Natural killer cell (primary cell): ENCODE measurements around the gene CFAP157. TPM values are rescaled to one million over a fixed set of nuclear protein-coding genes. Genes with fewer than 3 reads are reported as not detected.

ENCODE experiments used
- ATAC-seq, 3 donors: fragments of 150-1000 bp in 2 of 3; fragments of 200-7000 bp in 1 of 3; cut with Tn5 transposase; 1 replicate in 1 of 3; 2 replicates in 2 of 3; pipeline ENCODE4 v1.10.0; 2021; ENCODE audit warnings: mild to moderate bottlenecking in 2 of 3, moderate library complexity in 2 of 3
- DNase-seq, 2 donors: peaks; one replicate each; pipeline versions ENCODE4 v3.0.0 to v3.0.0-alpha.2; 2013 to 2021; ENCODE audit warnings: mixed read lengths in 1 of 2
- H3K27ac ChIP-seq: one replicate; pipeline ENCODE4 v1.5.1; 2013; ENCODE audit warnings: mild to moderate bottlenecking, low read length
- H3K27me3 ChIP-seq: one replicate; pipeline ENCODE4 v1.6.1; 2013; ENCODE audit warnings: low read length; ENCODE audit not compliant: control insufficient read depth, insufficient read depth
- H3K36me3 ChIP-seq: one replicate; pipeline ENCODE4 v1.6.1; 2013; ENCODE audit warnings: low read length; ENCODE audit not compliant: control insufficient read depth, insufficient read depth
- H3K4me1 ChIP-seq: one replicate; pipeline ENCODE4 v1.6.1; 2013; ENCODE audit warnings: low read length; ENCODE audit not compliant: control insufficient read depth, insufficient read depth
- H3K4me3 ChIP-seq: one replicate; pipeline ENCODE4 v1.5.1; 2013; ENCODE audit warnings: low read length
- H3K9me3 ChIP-seq: one replicate; pipeline ENCODE4 v1.6.1; 2013; ENCODE audit warnings: low read length; ENCODE audit not compliant: control insufficient read depth, insufficient read depth
- H3K27ac Mint-ChIP-seq, 2 donors: one replicate each; pipeline ENCODE4 v1.8.0; 2022; ENCODE audit warnings: mild to moderate bottlenecking in 2 of 2, mixed read lengths in 2 of 2, moderate library complexity in 1 of 2
- H3K27me3 Mint-ChIP-seq, 2 donors: one replicate each; pipeline ENCODE4 v1.8.0; 2022; ENCODE audit warnings: low read depth in 2 of 2, mixed read lengths in 2 of 2
- H3K36me3 Mint-ChIP-seq: one replicate; pipeline ENCODE4 v1.8.0; 2022; ENCODE audit warnings: mixed read lengths
- H3K4me1 Mint-ChIP-seq, 2 donors: one replicate each; pipeline ENCODE4 v1.8.0; 2022; ENCODE audit warnings: mixed read lengths in 2 of 2
- H3K4me3 Mint-ChIP-seq: one replicate; pipeline ENCODE4 v1.8.0; 2022; ENCODE audit warnings: mild to moderate bottlenecking, moderate library complexity, mixed read lengths
- H3K9me3 Mint-ChIP-seq, 2 donors: one replicate each; pipeline ENCODE4 v1.8.0; 2022; ENCODE audit warnings: mixed read lengths in 2 of 2
- CTCF ChIP-seq: fragments of 200-600 bp; IDR thresholded peaks from one replicate; pipeline ENCODE4 v1.8.0; 2022; ENCODE audit warnings: antibody characterized with exemption
- WGBS: methylation state at CpG from one replicate; pipeline ENCODE4 v1.1.7; 2013; ENCODE audit warnings: missing lambda C conversion rate; ENCODE audit not compliant: insufficient coverage; 5-methylcytosine and 5-hydroxymethylcytosine counted together
- intact Hi-C: fragments of 100-400 bp; cut with micrococcal nuclease; formaldehyde crosslinking; loops from one replicate; pipeline ENCODE4 v1.14.2; 2022
- total RNA-seq, 4 donors: library from RNA; stranded (reverse); fragments of 120-200 nt in 1 of 4; gene quantifications; one replicate each; pipeline versions ENCODE4 v1.2.3 to v1.2.4, GENCODE V29; 2013 to 2022

The CFAP157 gene
- total RNA-seq: not detected
- 0.05 TPM for total RNA-seq (2013)

GRCh38 chr9:127706836-127707241 lies at the start of gene CFAP157:
Gene CFAP157 (plus strand): TSS chr9:127706988. CDS start chr9:127707032, 44 bp downstream.
- no peaks in the 10 kb centered on the region for H3K36me3 Mint-ChIP-seq
- H3K9me3 ChIP-seq: no peaks in the 10 kb centered on the region
- H3K4me1 ChIP-seq: peaks cover 24% of the 10 kb centered on the region
- no peak within 1 kb of the TSS for H3K4me3 ChIP-seq
- no peaks in the 10 kb centered on the region for H3K36me3 ChIP-seq
- DNase-seq: no peak
- intact Hi-C loops: no loop called here
- no peaks in the 10 kb centered on the region for H3K9me3 Mint-ChIP-seq
- H3K27me3 Mint-ChIP-seq: no peaks in the 10 kb centered on the region
- no peak for TF ChIP-seq CTCF
- no peak within 1 kb of the TSS for H3K27ac ChIP-seq
- H3K4me1 Mint-ChIP-seq: peaks cover 20 to 27% of the 10 kb centered on the region in 2 donors
- no peaks in the 10 kb centered on the region for H3K27me3 ChIP-seq
- no peak within 1 kb of the TSS for H3K27ac Mint-ChIP-seq
- 79% methylated on average over 11 of the region's 11 CpGs for WGBS
- no peak within 1 kb of the TSS for H3K4me3 Mint-ChIP-seq
- no peak for ATAC-seq

- Mint-ChIP-seq H3K27ac (no peak overlapping the region), H3K27me3 (peaks cover 1 to 4% of the 10 kb centered on the region in 2 donors), H3K9me3 (no peaks in the 10 kb centered on the region), H3K4me1 (no peaks in the 10 kb centered on the region), H3K4me3 (no peak overlapping the region), H3K36me3 (no peaks in the 10 kb centered on the region)
- Histone ChIP-seq H3K9me3 (no peaks in the 10 kb centered on the region), H3K36me3 (no peaks in the 10 kb centered on the region), H3K27ac (no peak overlapping the region), H3K27me3 (no peaks in the 10 kb centered on the region), H3K4me3 (no peak overlapping the region), H3K4me1 (no peaks in the 10 kb centered on the region)
- TF ChIP-seq CTCF: no peak
- ATAC-seq (no peak), DNase-seq (no peak)
- intact Hi-C loops: no loop called here
- WGBS: 93% methylated on average over 5 of the region's 5 CpGs
These were observed 48.4 kb upstream of the CFAP157 start for GRCh38 chr9:127658428-127658827.

- H3K4me1 ChIP-seq: no peaks in the 10 kb centered on the region
- H3K4me3 ChIP-seq: no peak overlapping the region
- no peak for TF ChIP-seq CTCF
- intact Hi-C loops: no loop called here
- H3K4me1 Mint-ChIP-seq: no peaks in the 10 kb centered on the region
- H3K36me3 Mint-ChIP-seq: no peaks in the 10 kb centered on the region
- no peak overlapping the region for H3K27ac Mint-ChIP-seq
- DNase-seq: no peak
- H3K9me3 ChIP-seq: no peaks in the 10 kb centered on the region
- ATAC-seq: no peak
- no peak overlapping the region for H3K27ac ChIP-seq
- H3K27me3 ChIP-seq: no peaks in the 10 kb centered on the region
- H3K4me3 Mint-ChIP-seq: no peak overlapping the region
- WGBS: 83% methylated on average over 13 of the region's 13 CpGs
- no peaks in the 10 kb centered on the region for H3K36me3 ChIP-seq
- H3K27me3 Mint-ChIP-seq: peaks cover 6 to 11% of the 10 kb centered on the region in 2 donors
- no peaks in the 10 kb centered on the region for H3K9me3 Mint-ChIP-seq
These were observed 45.7 kb upstream of the CFAP157 start for GRCh38 chr9:127660886-127661741.
